Transverse colon (tissue), 4 donors: Measurements from ENCODE around the gene RANBP10.

Experiments used
- POLR2A ChIP-seq: fragments of 450-650 bp; IDR thresholded peaks from one replicate; pipeline ENCODE4 v1.6.1; 2016; ENCODE audit warnings: antibody characterized with exemption, mild to moderate bottlenecking, moderate library complexity
- POLR2AphosphoS5 ChIP-seq, 3 donors: sonication (generic); formaldehyde crosslinking; IDR thresholded peaks; one replicate each; pipeline ENCODE4 v1.6.1; 2016; ENCODE audit warnings: antibody characterized with exemption in 3 of 3
- TF ChIP-seq, protein P1 (sequence below), 5 experiments: fragments of 200-600 bp in 3 of 5; fragments of 450-650 bp in 2 of 5; sonication (generic) in 3 of 5; IDR thresholded peaks; 1 replicate in 2 of 5; 2 replicates in 3 of 5; pipeline ENCODE4 v1.5.1; 2016 to 2017; ENCODE audit warnings: antibody characterized with exemption in 5 of 5, inconsistent platforms in 3 of 5, mild to moderate bottlenecking in 2 of 5, moderate library complexity in 1 of 5

DNA sequence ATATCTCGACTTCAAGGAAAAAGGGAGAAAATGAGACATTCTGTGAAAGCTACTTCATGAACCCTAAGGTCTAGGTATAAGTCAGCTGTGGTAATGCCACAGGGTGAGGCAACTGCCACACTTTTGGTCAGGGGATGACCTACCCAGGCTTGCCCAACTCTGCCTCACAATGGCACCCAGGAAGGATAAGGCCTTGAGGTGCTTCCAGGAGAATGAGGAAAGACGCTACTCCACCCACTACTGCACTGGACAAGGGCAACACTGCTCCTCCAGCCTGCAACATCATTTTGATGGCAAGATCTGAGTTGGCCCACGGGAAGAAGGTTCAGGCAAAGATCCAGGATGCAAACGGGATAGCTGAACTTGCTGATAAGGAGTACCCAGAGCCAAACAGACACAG, 65.2 kb downstream of the RANBP10 start:
- no peak for TF ChIP-seq POLR2A
- no peak for TF ChIP-seq POLR2AphosphoS5 (IDR thresholded peaks at IDR 0.05)
- TF ChIP-seq, protein P1, sequence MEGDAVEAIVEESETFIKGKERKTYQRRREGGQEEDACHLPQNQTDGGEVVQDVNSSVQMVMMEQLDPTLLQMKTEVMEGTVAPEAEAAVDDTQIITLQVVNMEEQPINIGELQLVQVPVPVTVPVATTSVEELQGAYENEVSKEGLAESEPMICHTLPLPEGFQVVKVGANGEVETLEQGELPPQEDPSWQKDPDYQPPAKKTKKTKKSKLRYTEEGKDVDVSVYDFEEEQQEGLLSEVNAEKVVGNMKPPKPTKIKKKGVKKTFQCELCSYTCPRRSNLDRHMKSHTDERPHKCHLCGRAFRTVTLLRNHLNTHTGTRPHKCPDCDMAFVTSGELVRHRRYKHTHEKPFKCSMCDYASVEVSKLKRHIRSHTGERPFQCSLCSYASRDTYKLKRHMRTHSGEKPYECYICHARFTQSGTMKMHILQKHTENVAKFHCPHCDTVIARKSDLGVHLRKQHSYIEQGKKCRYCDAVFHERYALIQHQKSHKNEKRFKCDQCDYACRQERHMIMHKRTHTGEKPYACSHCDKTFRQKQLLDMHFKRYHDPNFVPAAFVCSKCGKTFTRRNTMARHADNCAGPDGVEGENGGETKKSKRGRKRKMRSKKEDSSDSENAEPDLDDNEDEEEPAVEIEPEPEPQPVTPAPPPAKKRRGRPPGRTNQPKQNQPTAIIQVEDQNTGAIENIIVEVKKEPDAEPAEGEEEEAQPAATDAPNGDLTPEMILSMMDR (IDR thresholded peaks at IDR 0.05) = no peak
